ENCODE measurements around the gene CASQ2.

CASQ2 gene

GRCh38 chr1:115690972-115691371 is 77.5 kb downstream of the CASQ2 start:
- DNase-seq: peak in 1 of 2 experiments; percentile 33

GRCh38 chr1:115687744-115688143 is 80.8 kb downstream of the CASQ2 start:
- no peak for DNase-seq

- no peak for DNase-seq
These were observed 83.3 kb downstream of the CASQ2 start for GRCh38 chr1:115685029-115685705.

- no peak for DNase-seq
These were observed 85.7 kb downstream of the CASQ2 start for GRCh38 chr1:115682792-115683191.

- DNase-seq: no peak
These were observed 87.8 kb downstream of the CASQ2 start for GRCh38 chr1:115680730-115681111.

- DNase-seq: no peak
These were observed 89.3 kb downstream of the CASQ2 start for GRCh38 chr1:115679141-115679611.

GRCh38 chr1:115678141-115678540 is 90.4 kb downstream of the CASQ2 start:
- DNase-seq: no peak

GRCh38 chr1:115677565-115677964 is 90.9 kb downstream of the CASQ2 start:
- DNase-seq: no peak

- peak in 1 of 2 experiments; percentile 56 for DNase-seq
These were observed 91.3 kb downstream of the CASQ2 start for GRCh38 chr1:115677182-115677555.

GRCh38 chr1:115676498-115677181 is 91.9 kb downstream of the CASQ2 start:
- DNase-seq: peak in 1 of 2 experiments; percentile 56

- DNase-seq: no peak
These were observed 96.1 kb downstream of the CASQ2 start for GRCh38 chr1:115672224-115673009.

- peak in 1 of 2 experiments; percentile 45 for DNase-seq
These were observed 97.2 kb downstream of the CASQ2 start for GRCh38 chr1:115671176-115671934.

GRCh38 chr1:115670476-115671175 is 97.9 kb downstream of the CASQ2 start:
- DNase-seq: peak; percentile 93 to 94

GRCh38 chr1:115669886-115670285 is 98.6 kb downstream of the CASQ2 start:
- DNase-seq: no peak

GRCh38 chr1:115669002-115669673 is 99.4 kb downstream of the CASQ2 start:
- DNase-seq: no peak

- no peak for DNase-seq
These were observed 99.9 kb downstream of the CASQ2 start for GRCh38 chr1:115668579-115668978.

- DNase-seq: no peak
These were observed 101.8 kb downstream of the CASQ2 start for GRCh38 chr1:115666702-115667101.

- DNase-seq: no peak
These were observed 102.3 kb downstream of the CASQ2 start for GRCh38 chr1:115666206-115666605.

- no peak for DNase-seq
These were observed 103.0 kb downstream of the CASQ2 start for GRCh38 chr1:115665319-115666096.

- DNase-seq: no peak
These were observed 107.4 kb downstream of the CASQ2 start for GRCh38 chr1:115661157-115661556.

GRCh38 chr1:115660151-115660550 is 108.4 kb downstream of the CASQ2 start:
- no peak for DNase-seq
